IMR-90 (cell line): ENCODE results near the gene JPH4. TPM values are rescaled to one million over a fixed set of nuclear protein-coding genes. Genes with fewer than 3 reads are reported as not detected.
"Not testable (repeated sequence)": the region's sequence is repeated elsewhere in the genome, so short reads cannot be mapped to it uniquely, and the experiment has no call there.

Experiments
- ATAC-seq: fragments of 200-7000 bp; cut with Tn5 transposase; 2 replicates; pipeline ENCODE4 v1.9.1; 2020; ENCODE audit warnings: low read depth, mild to moderate bottlenecking, moderate library complexity
- BruUV-seq: library from RNA; stranded (reverse); fragments of 400-500 nt; replicated peaks from 2 replicates; lab custom pipeline; 2021; lab: Mats Ljungman, UMichigan
- CTCF ChIA-PET: fragments of 300-600 bp; formaldehyde crosslinking; extraction: SDS; loops from one replicate; lab custom pipeline; 2021; ENCODE audit warnings: antibody characterized with exemption; lab: Yijun Ruan, JAX
- POLR2A ChIA-PET: fragments of 300-600 bp; sonication (Branson Sonifier 250); formaldehyde crosslinking; loops from one replicate; lab custom pipeline; 2022; ENCODE audit warnings: antibody characterized with exemption; ENCODE audit not compliant: unreplicated experiment; lab: Charles Lee
- DNase-seq: peaks from one replicate; pipeline ENCODE4 v3.0.0; 2013
- H2AFZ ChIP-seq: replicated peaks from 2 replicates; pipeline ENCODE3; 2013; ENCODE audit warnings: low read length, mild to moderate bottlenecking; ENCODE audit not compliant: poor library complexity
- H2AK5ac ChIP-seq: 2 replicates; pipeline ENCODE4 v1.6.1; 2013; ENCODE audit warnings: low read depth, low read length, inconsistent platforms
- H2AK9ac ChIP-seq: replicated peaks from 2 replicates; pipeline ENCODE3; 2013; ENCODE audit warnings: mild to moderate bottlenecking, low read depth, low read length, moderate library complexity; ENCODE audit not compliant: poor library complexity
- H2BK120ac ChIP-seq: 2 replicates; pipeline ENCODE4 v1.6.1; 2013; ENCODE audit warnings: low read depth, low read length, inconsistent platforms
- H2BK15ac ChIP-seq: 3 replicates; pipeline ENCODE4 v1.6.1; 2013; ENCODE audit warnings: low read depth, low read length, inconsistent platforms
- H2BK20ac ChIP-seq: 2 replicates; pipeline ENCODE4 v1.6.1; 2013; ENCODE audit warnings: low read depth, mild to moderate bottlenecking, inconsistent platforms, low read length, moderate library complexity
- H2BK5ac ChIP-seq: 2 replicates; pipeline ENCODE4 v1.6.1; 2013; ENCODE audit warnings: mild to moderate bottlenecking, low read depth, low read length, inconsistent platforms; ENCODE audit not compliant: poor library complexity, severe bottlenecking
- H3K14ac ChIP-seq: replicated peaks from 2 replicates; pipeline ENCODE4 v1.6.1; 2013; ENCODE audit warnings: low read depth, low read length, inconsistent platforms
- H3K18ac ChIP-seq: 2 replicates; pipeline ENCODE4 v1.6.1; 2013; ENCODE audit warnings: low read depth, low read length, control low read depth
- H3K23ac ChIP-seq: 2 replicates; pipeline ENCODE4 v1.6.1; 2013; ENCODE audit warnings: low read depth, low read length, inconsistent platforms
- H3K27ac ChIP-seq: 2 replicates; pipeline ENCODE4 v1.5.1; 2013; ENCODE audit warnings: mild to moderate bottlenecking, control low read depth, low read length; ENCODE audit not compliant: insufficient read depth
- H3K27me3 ChIP-seq: 2 replicates; pipeline ENCODE4 v1.6.1; 2013; ENCODE audit warnings: low read length; ENCODE audit not compliant: control insufficient read depth, insufficient read depth
- H3K36me3 ChIP-seq: 2 replicates; pipeline ENCODE4 v1.6.1; 2013; ENCODE audit warnings: low read length, mixed read lengths; ENCODE audit not compliant: control insufficient read depth, insufficient read depth
- H3K4ac ChIP-seq: 2 replicates; pipeline ENCODE4 v1.6.1; 2013; ENCODE audit warnings: low read depth, low read length, inconsistent platforms
- H3K4me1 ChIP-seq: 2 replicates; pipeline ENCODE4 v1.6.1; 2013; ENCODE audit warnings: low read length, mixed read lengths; ENCODE audit not compliant: control insufficient read depth, insufficient read depth
- H3K4me2 ChIP-seq: 2 replicates; pipeline ENCODE4 v1.6.1; 2013; ENCODE audit warnings: low read depth, mild to moderate bottlenecking, control low read depth, low read length, moderate library complexity
- H3K4me3 ChIP-seq: 2 replicates; pipeline ENCODE4 v1.5.1; 2013; ENCODE audit warnings: low read depth, mild to moderate bottlenecking, control low read depth, low read length, moderate library complexity; ENCODE audit not compliant: insufficient read depth
- H3K56ac ChIP-seq: 2 replicates; pipeline ENCODE4 v1.6.1; 2013; ENCODE audit warnings: low read length, inconsistent platforms; ENCODE audit not compliant: insufficient read depth; ENCODE audit errors: extremely low read depth
- H3K79me1 ChIP-seq, 2 experiments: 2 replicates each; pipeline ENCODE4 v1.6.1; 2013; ENCODE audit warnings: low read length in 2 of 2, inconsistent platforms in 1 of 2, low read depth in 1 of 2
- H3K9ac ChIP-seq: 2 replicates; pipeline ENCODE4 v1.6.1; 2013; ENCODE audit warnings: low read depth, low read length, control low read depth
- H3K9me1 ChIP-seq: 2 replicates; pipeline ENCODE4 v1.6.1; 2013; ENCODE audit warnings: low read length, inconsistent platforms; ENCODE audit not compliant: insufficient read depth
- H3K9me3 ChIP-seq: 2 replicates; pipeline ENCODE4 v1.6.1; 2013; ENCODE audit warnings: low read length; ENCODE audit not compliant: control insufficient read depth, insufficient read depth
- H4K20me1 ChIP-seq: 2 replicates; pipeline ENCODE4 v1.6.1; 2013; ENCODE audit warnings: low read length, inconsistent platforms; ENCODE audit not compliant: insufficient read depth
- H4K5ac ChIP-seq: 2 replicates; pipeline ENCODE4 v1.6.1; 2013; ENCODE audit warnings: mild to moderate bottlenecking, low read depth, low read length, control low read depth
- H4K8ac ChIP-seq, 2 experiments: 2 replicates each; pipeline ENCODE4 v1.6.1; 2013; ENCODE audit warnings: low read depth in 2 of 2, low read length in 2 of 2, control low read depth in 1 of 2, inconsistent platforms in 1 of 2
- H4K91ac ChIP-seq: 2 replicates; pipeline ENCODE4 v1.6.1; 2013; ENCODE audit warnings: low read depth, low read length, inconsistent platforms; ENCODE audit not compliant: insufficient read depth
- whole genome bisulfite sequencing, 2 experiments: methylation state at CpG; one replicate each; pipeline versions ENCODE4 v1.1.5 to v1.1.7; 2013; ENCODE audit warnings: missing lambda C conversion rate in 2 of 2; ENCODE audit not compliant: insufficient read length in 1 of 2; ENCODE audit errors: extremely low coverage in 2 of 2; 5-methylcytosine and 5-hydroxymethylcytosine counted together
- dilution Hi-C: fragments of 300-500 bp; cut with HindIII; formaldehyde crosslinking; loops from one replicate; pipeline ENCODE4 v1.14.3; 2018; ENCODE audit warnings: low sequenced_read_pairs; ENCODE audit not compliant: unreplicated experiment
- in situ Hi-C: fragments of 300-500 bp; cut with MboI; formaldehyde crosslinking; loops from 3 replicates; pipeline ENCODE4 v1.14.3; 2019; ENCODE audit warnings: low sequenced_read_pairs, inconsistent platforms, mixed read lengths
- intact Hi-C: fragments of 100-400 bp; cut with micrococcal nuclease; formaldehyde crosslinking; loops from 2 replicates; pipeline ENCODE4 v1.10.0; 2022
- polyA plus RNA-seq, 3 experiments: library from polyadenylated mRNA; depleted of rRNA; stranded (reverse); fragments of >200 nt; gene quantifications; 2 replicates each; pipeline ENCODE4 v1.2.3, GENCODE V29; 2012; ENCODE audit warnings: low replicate concordance in 1 of 3
- total RNA-seq: library from RNA; depleted of rRNA; stranded (reverse); fragments of >200 nt; gene quantifications from 2 replicates; pipeline ENCODE4 v1.2.3, GENCODE V29; 2012

JPH4 gene
- total and polyA plus RNA-seq, 2 of the 4 experiments (the other 2 are of a cell fraction): not detected

DNA sequence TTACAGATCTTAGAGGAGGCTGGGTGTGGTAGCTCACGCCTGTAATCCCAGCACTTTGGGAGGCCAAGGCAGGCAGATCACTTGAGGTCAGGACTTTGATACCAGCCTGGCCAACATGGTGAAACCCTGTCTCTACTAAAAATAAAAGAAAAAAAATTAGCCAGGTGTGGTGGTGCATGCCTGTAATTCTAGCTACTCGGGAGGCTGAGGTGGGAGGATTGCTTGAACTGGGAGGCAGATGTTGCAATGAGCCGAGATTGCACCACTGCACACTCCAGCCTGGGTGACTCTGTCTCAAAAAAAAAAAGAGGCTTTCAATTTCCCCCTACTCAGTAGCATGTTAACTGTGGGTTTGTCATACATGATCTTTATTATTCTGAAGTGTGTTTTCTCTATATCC, 15.6 kb upstream of the JPH4 start:
- H3K9me3 ChIP-seq, H4K91ac ChIP-seq, H3K56ac ChIP-seq, H3K9ac ChIP-seq, dilution Hi-C loops, H3K36me3 ChIP-seq, H3K4ac ChIP-seq, H2AFZ ChIP-seq, H3K27me3 ChIP-seq, H3K18ac ChIP-seq, H3K4me3 ChIP-seq, H2BK5ac ChIP-seq, H3K4me2 ChIP-seq, H3K23ac ChIP-seq, POLR2A ChIA-PET, H2BK20ac ChIP-seq, H2BK15ac ChIP-seq, H4K8ac ChIP-seq, ATAC-seq, H3K9me1 ChIP-seq, H2BK120ac ChIP-seq, in situ Hi-C loops, H4K5ac ChIP-seq, H4K20me1 ChIP-seq, BruUV-seq, H3K79me1 ChIP-seq, H3K14ac ChIP-seq, CTCF ChIA-PET, H3K4me1 ChIP-seq, H2AK9ac ChIP-seq, DNase-seq, H2AK5ac ChIP-seq, H3K27ac ChIP-seq: not testable (repeated sequence)
- intact Hi-C loops: loop anchor here (2.0 kb wide), 1 partner anchor 29 kb away; no protein-coding TSS in a partner anchor
- no CpG with 5 or more reads among the region's 3 CpGs for WGBS, 2 experiments
